ENCODE data around the gene ZYX. TPM values are rescaled to one million over a fixed set of nuclear protein-coding genes. Genes with fewer than 3 reads are reported as not detected.
A peak's percentile ranks its signal among the peaks of the same experiment; 100 is the strongest.

Gene ZYX
- total and polyA plus RNA-seq, 2 of the 13 experiments (the other 11 are each of a cell fraction or from before 2014, with no cell fraction given), result 9.9 to 13.7 TPM

DNA sequence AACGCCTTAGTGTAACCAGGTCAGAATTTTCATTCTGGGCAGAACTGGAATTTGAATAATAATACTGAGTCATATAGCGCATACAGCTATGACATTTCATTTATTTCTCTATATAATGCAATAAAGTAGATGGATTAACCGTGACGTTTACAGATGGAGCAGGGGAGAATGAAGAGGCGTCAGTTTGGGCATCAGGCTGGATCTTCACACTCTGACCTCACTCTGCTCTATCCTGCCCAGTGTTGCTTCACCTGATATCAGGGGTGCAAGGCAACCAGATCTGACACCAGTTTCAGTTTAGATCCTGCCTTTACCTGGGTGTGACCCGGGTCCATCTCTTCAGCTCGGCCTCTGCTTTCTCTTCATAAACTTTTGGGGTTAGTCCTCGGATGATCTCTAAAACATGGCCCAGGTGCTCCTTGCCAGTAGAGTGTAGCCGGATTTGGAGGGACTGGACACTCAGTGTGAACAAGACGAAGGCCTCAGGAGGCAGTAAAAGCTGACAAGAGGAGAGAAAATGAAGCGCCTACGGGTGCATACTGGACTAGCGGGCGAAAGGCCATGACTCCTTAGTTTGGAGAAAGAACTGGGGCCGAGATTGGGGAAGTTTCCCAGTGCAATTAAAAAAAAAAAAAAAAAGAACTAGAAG lies 1.4 kb upstream of the ZYX start (continued):
- TF ChIP-seq, protein P1, sequence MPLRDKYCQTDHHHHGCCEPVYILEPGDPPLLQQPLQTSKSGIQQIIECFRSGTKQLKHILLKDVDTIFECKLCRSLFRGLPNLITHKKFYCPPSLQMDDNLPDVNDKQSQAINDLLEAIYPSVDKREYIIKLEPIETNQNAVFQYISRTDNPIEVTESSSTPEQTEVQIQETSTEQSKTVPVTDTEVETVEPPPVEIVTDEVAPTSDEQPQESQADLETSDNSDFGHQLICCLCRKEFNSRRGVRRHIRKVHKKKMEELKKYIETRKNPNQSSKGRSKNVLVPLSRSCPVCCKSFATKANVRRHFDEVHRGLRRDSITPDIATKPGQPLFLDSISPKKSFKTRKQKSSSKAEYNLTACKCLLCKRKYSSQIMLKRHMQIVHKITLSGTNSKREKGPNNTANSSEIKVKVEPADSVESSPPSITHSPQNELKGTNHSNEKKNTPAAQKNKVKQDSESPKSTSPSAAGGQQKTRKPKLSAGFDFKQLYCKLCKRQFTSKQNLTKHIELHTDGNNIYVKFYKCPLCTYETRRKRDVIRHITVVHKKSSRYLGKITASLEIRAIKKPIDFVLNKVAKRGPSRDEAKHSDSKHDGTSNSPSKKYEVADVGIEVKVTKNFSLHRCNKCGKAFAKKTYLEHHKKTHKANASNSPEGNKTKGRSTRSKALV (CRISPR knock-in tag; IDR thresholded peaks at IDR 0.05), result 0 out of 2 replicates have a peak, but pooled peaks have one; percentile 24
- TF ChIP-seq ZNF263 (CRISPR knock-in tag; IDR thresholded peaks at IDR 0.05) (0 out of 2 replicates have a peak, but pooled peaks have one; percentile 4), ZNF605 (CRISPR knock-in tag; IDR thresholded peaks at IDR 0.05) (0 out of 2 replicates have a peak, but pooled peaks have one; percentile 5), SOX6 (IDR thresholded peaks at IDR 0.05) (no peak), SOX6 (CRISPR knock-in tag; IDR thresholded peaks at IDR 0.05) (no peak), TSC22D2 (CRISPR knock-in tag; IDR thresholded peaks at IDR 0.05; ENCODE audit: borderline replicate concordance) (no peak), MAZ (IDR thresholded peaks at IDR 0.05; ENCODE audit: borderline replicate concordance, low read depth, low read length) (no peak), MAZ (CRISPR knock-in tag; IDR thresholded peaks at IDR 0.05; ENCODE audit: low read depth) (no peak), PCBP2 (optimal IDR thresholded peaks at IDR 0.05; ENCODE audit: low read depth, low read length, poor library complexity, severe bottlenecking) (no peak)
- TF ChIP-seq, protein P2, sequence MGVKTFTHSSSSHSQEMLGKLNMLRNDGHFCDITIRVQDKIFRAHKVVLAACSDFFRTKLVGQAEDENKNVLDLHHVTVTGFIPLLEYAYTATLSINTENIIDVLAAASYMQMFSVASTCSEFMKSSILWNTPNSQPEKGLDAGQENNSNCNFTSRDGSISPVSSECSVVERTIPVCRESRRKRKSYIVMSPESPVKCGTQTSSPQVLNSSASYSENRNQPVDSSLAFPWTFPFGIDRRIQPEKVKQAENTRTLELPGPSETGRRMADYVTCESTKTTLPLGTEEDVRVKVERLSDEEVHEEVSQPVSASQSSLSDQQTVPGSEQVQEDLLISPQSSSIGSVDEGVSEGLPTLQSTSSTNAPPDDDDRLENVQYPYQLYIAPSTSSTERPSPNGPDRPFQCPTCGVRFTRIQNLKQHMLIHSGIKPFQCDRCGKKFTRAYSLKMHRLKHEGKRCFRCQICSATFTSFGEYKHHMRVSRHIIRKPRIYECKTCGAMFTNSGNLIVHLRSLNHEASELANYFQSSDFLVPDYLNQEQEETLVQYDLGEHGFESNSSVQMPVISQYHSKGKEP (CRISPR knock-in tag; IDR thresholded peaks at IDR 0.05), result no peak
- TF ChIP-seq, protein P3, sequence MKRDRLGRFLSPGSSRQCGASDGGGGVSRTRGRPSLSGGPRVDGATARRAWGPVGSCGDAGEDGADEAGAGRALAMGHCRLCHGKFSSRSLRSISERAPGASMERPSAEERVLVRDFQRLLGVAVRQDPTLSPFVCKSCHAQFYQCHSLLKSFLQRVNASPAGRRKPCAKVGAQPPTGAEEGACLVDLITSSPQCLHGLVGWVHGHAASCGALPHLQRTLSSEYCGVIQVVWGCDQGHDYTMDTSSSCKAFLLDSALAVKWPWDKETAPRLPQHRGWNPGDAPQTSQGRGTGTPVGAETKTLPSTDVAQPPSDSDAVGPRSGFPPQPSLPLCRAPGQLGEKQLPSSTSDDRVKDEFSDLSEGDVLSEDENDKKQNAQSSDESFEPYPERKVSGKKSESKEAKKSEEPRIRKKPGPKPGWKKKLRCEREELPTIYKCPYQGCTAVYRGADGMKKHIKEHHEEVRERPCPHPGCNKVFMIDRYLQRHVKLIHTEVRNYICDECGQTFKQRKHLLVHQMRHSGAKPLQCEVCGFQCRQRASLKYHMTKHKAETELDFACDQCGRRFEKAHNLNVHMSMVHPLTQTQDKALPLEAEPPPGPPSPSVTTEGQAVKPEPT (CRISPR knock-in tag; IDR thresholded peaks at IDR 0.05; ENCODE audit: low read depth), result no peak

Data from HepG2 (cell line).